Stomach (tissue), 9 donors: Measurements from ENCODE around the gene TKTL1. TPM values are rescaled to one million over a fixed set of nuclear protein-coding genes. Genes with fewer than 3 reads are reported as not detected.
A peak's percentile ranks its signal among the peaks of the same experiment; 100 is the strongest.

Experiments used
- DNase-seq, 2 donors: peaks; one replicate each; pipeline versions ENCODE4 v3.0.0 to v3.0.0-alpha.2; 2013 to 2019
- H3K27ac ChIP-seq, 5 donors: fragments of 200-600 bp in 4 of 5; sonication (generic) in 4 of 5; one replicate each; pipeline ENCODE4 v1.5.1; 2013 to 2019; ENCODE audit warnings: mild to moderate bottlenecking in 1 of 5, moderate library complexity in 1 of 5
- H3K27me3 ChIP-seq, 3 donors: fragments of 200-600 bp; sonication (generic); one replicate each; pipeline ENCODE4 v1.5.1; 2017 to 2019; ENCODE audit warnings: mixed run types in 1 of 3
- H3K36me3 ChIP-seq, 4 donors: fragments of 200-600 bp; sonication (generic); 1 replicate in 3 of 4; 2 replicates in 1 of 4; pipeline ENCODE4 v1.5.1; 2016 to 2019
- H3K4me1 ChIP-seq, 4 donors: fragments of 200-600 bp; sonication (generic); one replicate each; pipeline ENCODE4 v1.5.1; 2016 to 2019
- H3K4me3 ChIP-seq, 4 donors: fragments of 200-600 bp; sonication (generic) in 3 of 4; one replicate each; pipeline ENCODE4 v1.5.1; 2016 to 2019; ENCODE audit warnings: mild to moderate bottlenecking in 1 of 4
- H3K9me3 ChIP-seq, 4 donors: fragments of 200-600 bp; sonication (generic); one replicate each; pipeline ENCODE4 v1.5.1; 2016 to 2019
- CTCF ChIP-seq, 7 experiments: fragments of 450-650 bp in 4 of 7; fragments of 200-600 bp in 3 of 7; sonication (generic) in 3 of 7; IDR thresholded peaks; one replicate each; pipeline ENCODE4 v1.5.1; 2016 to 2019; ENCODE audit warnings: antibody characterized with exemption in 7 of 7, control low read depth in 2 of 7, mild to moderate bottlenecking in 1 of 7
- EP300 ChIP-seq: sonication (generic); formaldehyde crosslinking; IDR thresholded peaks from one replicate; pipeline ENCODE4 v1.6.1; 2017; ENCODE audit warnings: antibody characterized with exemption
- POLR2A ChIP-seq, 4 donors: fragments of 450-650 bp; IDR thresholded peaks; one replicate each; pipeline ENCODE4 v1.6.1; 2016; ENCODE audit warnings: antibody characterized with exemption in 4 of 4, control low read depth in 2 of 4, mild to moderate bottlenecking in 1 of 4, moderate library complexity in 1 of 4
- POLR2AphosphoS5 ChIP-seq, 3 donors: sonication (generic); formaldehyde crosslinking; IDR thresholded peaks; one replicate each; pipeline ENCODE4 v1.6.1; 2016; ENCODE audit warnings: antibody characterized with exemption in 3 of 3
- WGBS, 5 donors: extraction: QIAGEN DNeasy Blood & Tissue Kit in 3 of 5; methylation state at CpG; one replicate each; pipeline versions ENCODE4 v1.1.5 to v1.1.7; 2013 to 2018; 5-methylcytosine and 5-hydroxymethylcytosine counted together
- intact Hi-C: fragments of 100-400 bp; cut with DNase I; formaldehyde crosslinking; loops from one replicate; pipeline ENCODE4 v1.15.1; 2023; ENCODE audit warnings: low total_unique reads
- polyA plus RNA-seq, 3 donors: library from polyadenylated mRNA; stranded (reverse); fragments of 200-250 nt; gene quantifications; one replicate each; pipeline ENCODE4 v1.2.3, GENCODE V29; 2013
- total RNA-seq, 5 donors: library from RNA; depleted of rRNA; stranded (reverse); fragments of >200 nt; gene quantifications; one replicate each; pipeline versions ENCODE4 v1.1.0 to v1.2.3, GENCODE V29; 2014 to 2016
- donor health status: healthy with polysubstance abuse.
- donor health status: Bipolar disorder and iron deficiency.
- donor health status: healthy.

The TKTL1 gene
- total and polyA plus RNA-seq, 8 donors = not detected

DNA sequence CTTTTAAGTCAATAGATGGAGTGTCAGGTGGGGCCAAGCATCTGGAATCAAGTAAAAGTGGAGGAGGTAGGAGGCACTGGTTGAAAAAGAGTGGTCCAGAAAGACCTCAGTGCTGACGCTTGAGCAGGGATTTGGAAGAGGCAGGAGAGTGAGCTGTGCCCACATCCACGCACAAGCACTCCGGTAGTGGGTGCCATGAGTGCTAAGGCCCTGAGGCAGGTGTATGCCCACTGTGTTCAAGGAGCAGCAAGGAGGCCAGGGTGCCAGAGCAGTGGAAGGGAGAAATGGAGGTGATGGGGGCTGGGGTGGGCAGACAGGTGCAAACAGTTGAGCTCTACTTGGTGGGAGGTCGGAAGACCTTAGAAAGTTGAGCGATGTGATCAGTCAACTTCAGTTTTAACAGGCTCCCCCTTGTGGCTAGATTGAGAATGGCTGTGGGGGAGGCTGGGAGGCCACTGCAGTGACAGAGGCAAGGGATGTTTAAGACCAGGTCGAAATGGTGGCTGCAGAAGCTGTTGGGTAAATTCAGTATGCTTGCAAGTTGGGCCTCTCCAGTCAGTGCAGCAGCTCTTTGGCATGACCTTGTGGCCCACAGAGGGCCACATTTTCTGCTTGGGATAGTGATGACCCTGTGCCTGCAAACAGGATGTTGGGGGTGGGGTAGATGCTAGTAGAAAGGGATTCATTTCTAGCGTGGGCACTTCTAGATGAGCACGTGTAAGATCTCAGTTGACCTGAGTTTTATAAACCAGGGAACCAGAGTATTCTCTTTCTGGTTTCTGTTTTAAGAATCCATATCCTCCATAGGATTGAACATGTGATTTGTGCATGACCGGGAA is 12.7 kb downstream of the TKTL1 start:
- Histone ChIP-seq H3K9me3 (no peaks in the 10 kb centered on the region), H3K4me1 (peaks cover 0 to 8% (median 0%) of the 10 kb centered on the region in 4 donors), H3K27ac (no peak overlapping the region), H3K27me3 (peaks cover 0 to 19% (median 0%) of the 10 kb centered on the region in 3 donors), H3K4me3 (no peak overlapping the region), H3K36me3 (no peaks in the 10 kb centered on the region)
- TF ChIP-seq CTCF (IDR thresholded peaks at IDR 0.05) = peak in 5 of 7 experiments; percentile 60 to 83 (median 67)
- no peak for TF ChIP-seq POLR2AphosphoS5 (IDR thresholded peaks at IDR 0.05)
- intact Hi-C loops = no loop called here
- peak; percentile 64 to 70 for DNase-seq
- WGBS, 5 donors = 55 to 70% (median 56%) methylated on average over 9 of the region's 9 CpGs

DNA sequence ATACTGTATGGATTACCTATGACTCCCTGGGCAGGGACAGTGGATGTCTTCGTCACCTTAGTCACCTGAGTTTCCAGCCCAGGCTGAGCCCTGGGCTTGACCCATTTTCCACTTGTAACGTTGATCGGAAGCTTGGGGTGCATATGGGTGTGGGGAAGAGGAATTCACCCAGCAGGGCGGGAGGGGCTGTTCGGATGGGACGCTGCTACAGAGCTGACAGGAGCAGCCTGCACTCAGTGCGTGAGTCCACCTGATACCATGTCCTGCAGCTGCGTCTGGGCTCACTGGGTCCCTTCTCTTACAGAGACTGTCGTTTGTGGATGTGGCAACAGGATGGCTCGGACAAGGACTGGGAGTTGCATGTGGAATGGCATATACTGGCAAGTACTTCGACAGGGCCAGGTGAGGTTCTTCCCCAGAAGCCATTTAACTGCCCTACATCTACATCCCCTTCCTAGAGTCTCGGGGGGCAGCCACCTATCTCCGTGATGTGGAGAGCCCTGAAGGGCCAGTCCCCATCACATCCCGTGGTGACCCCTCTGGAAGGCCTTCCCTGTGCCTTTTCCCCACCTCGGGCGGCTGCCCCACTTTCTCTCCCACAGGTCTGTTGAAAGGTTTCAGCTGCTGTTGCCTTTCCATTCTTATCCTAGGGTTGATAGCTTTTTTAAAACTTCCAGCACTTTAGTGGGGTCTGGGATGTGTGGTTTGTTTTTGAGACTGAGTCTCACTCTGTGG is 13.6 kb downstream of the TKTL1 start:
- Histone ChIP-seq H3K27ac (no peak overlapping the region), H3K27me3 (peaks cover 0 to 11% (median 0%) of the 10 kb centered on the region in 3 donors), H3K9me3 (no peaks in the 10 kb centered on the region), H3K36me3 (no peaks in the 10 kb centered on the region), H3K4me1 (peaks cover 0 to 8% (median 0%) of the 10 kb centered on the region in 4 donors), H3K4me3 (no peak overlapping the region)
- no peak for TF ChIP-seq POLR2A (IDR thresholded peaks at IDR 0.05)
- no peak for TF ChIP-seq POLR2AphosphoS5 (IDR thresholded peaks at IDR 0.05)
- no peak for TF ChIP-seq CTCF (IDR thresholded peaks at IDR 0.05)
- no peak for TF ChIP-seq EP300
- WGBS, 5 donors = 76 to 87% (median 83%) methylated on average over 12 to 16 of the region's 16 CpGs
- intact Hi-C loops = no loop called here
- no peak for DNase-seq

DNA sequence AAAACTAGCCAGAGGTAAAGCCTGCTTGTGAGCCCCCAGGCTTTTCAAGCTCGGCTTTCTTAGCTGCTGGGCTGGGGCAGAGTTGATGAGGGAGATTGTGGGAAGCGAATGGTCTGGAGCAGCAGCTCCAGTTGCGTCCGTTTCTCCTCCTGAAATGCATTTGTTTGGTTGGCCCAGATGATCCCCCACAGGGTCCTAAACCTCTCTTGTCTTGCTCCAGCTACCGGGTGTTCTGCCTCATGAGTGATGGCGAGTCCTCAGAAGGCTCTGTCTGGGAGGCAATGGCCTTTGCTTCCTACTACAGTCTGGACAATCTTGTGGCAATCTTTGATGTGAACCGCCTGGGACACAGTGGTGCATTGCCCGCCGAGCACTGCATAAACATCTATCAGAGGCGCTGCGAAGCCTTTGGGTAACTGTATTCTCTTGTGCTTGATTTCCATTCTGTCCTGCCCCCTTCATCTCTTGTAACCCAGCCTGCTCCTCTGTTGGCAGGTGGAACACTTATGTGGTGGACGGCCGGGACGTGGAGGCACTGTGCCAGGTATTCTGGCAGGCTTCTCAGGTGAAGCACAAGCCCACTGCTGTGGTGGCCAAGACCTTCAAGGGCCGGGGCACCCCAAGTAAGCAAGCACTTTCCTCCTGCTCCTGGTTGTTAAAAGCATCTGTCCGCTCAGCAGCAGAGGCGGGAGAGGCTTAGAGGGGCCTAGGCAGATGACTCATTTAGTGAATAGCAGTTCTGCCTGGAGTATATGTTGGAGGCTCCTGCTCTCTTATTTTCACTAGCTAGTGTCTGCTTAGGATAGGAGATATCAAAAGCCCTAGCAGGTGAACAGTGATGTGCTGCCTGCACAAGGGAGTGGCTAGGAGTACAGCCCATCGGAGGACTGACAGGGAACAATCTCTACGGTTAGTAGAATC is 15.3 kb downstream of the TKTL1 start:
- Histone ChIP-seq H3K27ac (no peak overlapping the region), H3K36me3 (no peaks in the 10 kb centered on the region), H3K9me3 (no peaks in the 10 kb centered on the region), H3K4me1 (peaks cover 0 to 8% (median 0%) of the 10 kb centered on the region in 4 donors), H3K27me3 (peaks cover 0 to 4% (median 0%) of the 10 kb centered on the region in 3 donors), H3K4me3 (no peak overlapping the region)
- intact Hi-C loops = no loop called here
- TF ChIP-seq CTCF (IDR thresholded peaks at IDR 0.05) = no peak
- no peak for TF ChIP-seq POLR2AphosphoS5 (IDR thresholded peaks at IDR 0.05)
- no peak for TF ChIP-seq EP300
- TF ChIP-seq POLR2A (IDR thresholded peaks at IDR 0.05) = no peak
- WGBS, 5 donors = 58 to 72% (median 66%) methylated on average over 14 to 19 of the region's 19 CpGs
- no peak for DNase-seq

DNA sequence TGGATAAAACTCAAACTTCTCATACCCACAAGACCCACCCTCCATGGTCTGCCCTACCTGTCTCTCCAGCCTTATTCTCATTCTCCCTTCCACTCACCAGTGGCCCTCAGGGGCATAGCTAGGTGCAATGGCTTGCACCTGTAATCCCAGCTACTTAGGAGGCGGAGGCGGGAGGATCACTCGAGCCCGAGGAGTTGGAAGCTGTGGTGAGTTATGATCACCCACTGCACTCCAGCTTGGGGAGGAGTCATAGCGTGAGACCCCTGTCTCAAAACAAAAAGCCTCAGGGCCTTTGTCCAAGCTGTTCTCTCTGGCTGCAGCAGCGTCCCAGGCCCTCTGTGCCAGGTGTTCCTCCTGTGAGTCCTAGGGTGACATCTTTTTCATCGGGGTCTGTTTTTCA is 16.5 kb downstream of the TKTL1 start:
- Histone ChIP-seq H3K4me3 (no peak overlapping the region), H3K27ac (no peak overlapping the region), H3K36me3 (no peaks in the 10 kb centered on the region), H3K27me3 (no peaks in the 10 kb centered on the region), H3K9me3 (no peaks in the 10 kb centered on the region), H3K4me1 (peaks cover 0 to 8% (median 0%) of the 10 kb centered on the region in 4 donors)
- 86 to 96% (median 92%) methylated on average over 6 to 7 of the region's 7 CpGs for WGBS, 5 donors
- intact Hi-C loops = no loop called here
- TF ChIP-seq POLR2AphosphoS5 (IDR thresholded peaks at IDR 0.05) (no peak), CTCF (IDR thresholded peaks at IDR 0.05) (no peak), POLR2A (IDR thresholded peaks at IDR 0.05) (no peak), EP300 (no peak)
- DNase-seq = no peak
